HepG2 (cell line): Measurements from ENCODE around the gene ELAVL2.

ENCODE experiments used
- ZNF256 ChIP-seq: sonication (generic); formaldehyde crosslinking; conservative IDR thresholded peaks from 2 replicates; pipeline ENCODE4 v1.4.0; 2020; ENCODE audit warnings: missing genetic modification reagents
- ZNF350 ChIP-seq: sonication (generic); formaldehyde crosslinking; IDR thresholded peaks from 2 replicates; pipeline ENCODE4 v1.4.0; 2020; ENCODE audit warnings: mild to moderate bottlenecking, low read depth, missing genetic modification reagents, borderline replicate concordance

- TF ChIP-seq ZNF350 (CRISPR knock-in tag): no peak
- no peak for TF ChIP-seq ZNF256 (CRISPR knock-in tag)
Observed at GRCh38 chr9:23811633-23812032, 14.4 kb downstream of the ELAVL2 start.
